Hematopoietic multipotent progenitor cell (in vitro differentiated cells): ENCODE data around the gene BTBD2. TPM values are rescaled to one million over a fixed set of nuclear protein-coding genes. Genes with fewer than 3 reads are reported as not detected.
"Not testable (repeated sequence)": the region's sequence is repeated elsewhere in the genome, so short reads cannot be mapped to it uniquely, and the experiment has no call there.

Source experiments
- DNase-seq, 3 donors: peaks; one replicate each; pipeline ENCODE4 v3.0.0-alpha.2; 2011 to 2015; ENCODE audit warnings: low read depth in 2 of 3, low spot score in 2 of 3
- total RNA-seq: library from RNA; depleted of rRNA; stranded (reverse); fragments of >200 nt; gene quantifications from one replicate; pipeline ENCODE4 v1.2.3, GENCODE V29; 2012

Gene BTBD2
- total RNA-seq, 1 donor: 146 TPM

DNA sequence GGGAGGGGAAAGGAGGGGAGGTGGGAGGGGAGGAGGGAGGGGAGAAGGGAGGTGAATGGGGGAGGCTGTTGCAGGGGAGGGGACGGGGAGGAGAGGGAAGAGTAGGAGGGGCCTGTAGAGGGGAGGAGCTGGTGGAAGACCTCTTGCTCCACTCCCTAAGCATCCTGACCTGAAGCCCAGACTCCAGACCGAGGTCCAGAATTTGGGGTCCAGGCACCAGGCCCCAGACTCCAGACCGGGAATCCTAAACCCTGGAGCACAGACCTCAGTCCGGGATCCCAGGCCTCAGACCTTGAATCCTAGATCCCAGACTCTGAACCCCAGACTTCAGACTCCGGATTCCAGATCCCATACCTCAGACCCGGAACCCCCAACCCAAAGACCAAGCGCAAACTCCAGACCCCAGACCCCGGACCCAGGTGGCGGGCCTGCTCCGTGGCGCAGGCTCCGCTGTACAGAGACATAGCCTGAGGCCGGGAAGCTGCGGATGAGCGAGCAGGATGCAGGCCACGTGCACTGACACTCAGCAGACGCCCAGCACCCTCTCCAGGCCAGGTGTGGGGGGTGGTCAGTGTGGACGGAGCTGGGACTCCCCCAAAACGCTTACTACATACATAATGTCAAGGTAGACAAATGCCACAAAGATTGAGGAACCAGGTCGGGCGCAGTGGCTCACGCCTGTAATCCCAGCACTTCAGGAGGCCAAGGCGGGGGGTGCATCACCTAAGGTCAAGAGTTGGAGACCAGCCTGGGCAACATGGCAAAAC is 710 bp upstream of the BTBD2 start:
- peak in 2 of 3 donors; percentile 83 to 88 for DNase-seq

DNA sequence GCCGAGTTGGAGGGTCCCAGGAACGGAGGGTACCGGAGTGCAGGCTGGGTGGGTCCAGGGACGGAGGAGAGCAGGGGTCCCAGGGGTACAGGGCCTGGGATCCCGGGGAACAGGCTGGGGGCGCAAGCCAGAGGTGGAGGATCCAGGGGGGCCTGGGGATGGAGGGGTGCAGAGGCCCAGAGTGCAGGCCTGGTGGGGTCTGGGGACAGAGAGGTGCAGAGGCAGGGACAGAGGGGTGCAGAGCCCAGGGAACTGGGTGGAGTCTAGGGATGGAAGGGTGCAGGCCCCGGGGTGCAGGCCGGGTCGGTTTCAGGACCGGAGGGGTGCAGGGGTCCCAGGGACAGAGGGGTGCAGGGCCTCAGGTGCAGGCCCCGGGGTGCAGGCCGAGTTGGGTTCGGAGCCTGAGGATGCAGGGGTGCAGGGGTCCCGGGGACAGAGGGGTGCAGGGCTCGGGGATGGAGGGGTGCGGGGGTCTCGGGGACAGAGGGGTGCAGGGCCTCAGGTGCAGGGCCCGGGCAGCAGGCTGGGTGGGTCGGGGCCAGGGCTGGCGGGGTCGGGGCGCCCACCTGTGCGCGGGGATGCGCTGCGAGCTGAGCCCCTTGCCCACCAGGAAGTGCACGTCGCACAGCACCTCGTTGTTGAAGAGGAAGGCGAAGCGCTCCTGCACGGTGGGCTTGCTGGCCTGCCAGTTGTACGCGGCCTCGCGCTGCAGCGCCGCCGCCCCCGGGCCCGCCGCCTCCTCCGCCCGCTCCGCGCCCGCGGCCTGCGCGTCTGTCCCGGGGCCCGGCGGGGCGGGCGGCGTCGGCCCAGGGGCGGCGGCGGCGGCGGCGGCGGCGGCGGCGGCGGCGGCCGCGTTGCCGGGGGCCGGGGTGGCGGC is 545 bp downstream of the BTBD2 start:
- peak in 2 of 3 donors; percentile 39 to 42 for DNase-seq

DNA sequence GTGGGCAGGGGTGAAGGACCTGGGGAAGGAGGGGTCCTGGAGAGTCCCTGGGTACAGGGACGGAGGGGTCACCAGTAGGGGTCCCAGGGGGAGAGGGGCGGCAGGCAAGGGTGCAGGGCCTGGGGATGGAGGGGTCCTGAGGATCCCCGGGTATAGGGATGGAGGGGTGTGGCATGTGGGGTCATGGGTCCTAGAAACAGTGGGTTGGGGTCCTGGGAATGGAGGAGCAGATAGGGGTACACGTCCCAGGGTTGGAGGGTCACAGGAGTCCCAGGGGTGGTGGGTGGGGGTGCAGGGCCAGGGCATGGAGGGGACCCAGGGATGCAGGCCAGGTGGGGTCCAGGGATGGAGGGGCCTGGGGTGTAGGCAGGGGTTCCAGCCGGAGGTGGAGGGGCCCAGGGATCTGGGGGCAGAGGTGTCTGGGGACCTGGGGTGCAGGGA is 1.4 kb downstream of the BTBD2 start:
- no peak for DNase-seq

DNA sequence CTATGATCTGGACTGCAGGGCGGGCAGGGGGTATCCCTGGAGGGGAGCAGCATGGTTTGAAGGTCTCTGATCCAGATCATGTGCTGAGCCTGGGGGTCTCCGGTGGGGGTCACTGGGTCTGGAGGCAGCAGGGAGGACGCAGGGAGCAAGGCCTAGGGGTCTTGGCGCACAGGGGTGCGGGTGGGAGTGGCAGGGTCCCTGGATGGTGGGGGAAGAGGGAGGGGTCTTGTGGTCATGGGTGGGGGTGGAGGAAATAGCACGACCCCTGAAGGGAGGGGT is 1.9 kb downstream of the BTBD2 start:
- no peak for DNase-seq

DNA sequence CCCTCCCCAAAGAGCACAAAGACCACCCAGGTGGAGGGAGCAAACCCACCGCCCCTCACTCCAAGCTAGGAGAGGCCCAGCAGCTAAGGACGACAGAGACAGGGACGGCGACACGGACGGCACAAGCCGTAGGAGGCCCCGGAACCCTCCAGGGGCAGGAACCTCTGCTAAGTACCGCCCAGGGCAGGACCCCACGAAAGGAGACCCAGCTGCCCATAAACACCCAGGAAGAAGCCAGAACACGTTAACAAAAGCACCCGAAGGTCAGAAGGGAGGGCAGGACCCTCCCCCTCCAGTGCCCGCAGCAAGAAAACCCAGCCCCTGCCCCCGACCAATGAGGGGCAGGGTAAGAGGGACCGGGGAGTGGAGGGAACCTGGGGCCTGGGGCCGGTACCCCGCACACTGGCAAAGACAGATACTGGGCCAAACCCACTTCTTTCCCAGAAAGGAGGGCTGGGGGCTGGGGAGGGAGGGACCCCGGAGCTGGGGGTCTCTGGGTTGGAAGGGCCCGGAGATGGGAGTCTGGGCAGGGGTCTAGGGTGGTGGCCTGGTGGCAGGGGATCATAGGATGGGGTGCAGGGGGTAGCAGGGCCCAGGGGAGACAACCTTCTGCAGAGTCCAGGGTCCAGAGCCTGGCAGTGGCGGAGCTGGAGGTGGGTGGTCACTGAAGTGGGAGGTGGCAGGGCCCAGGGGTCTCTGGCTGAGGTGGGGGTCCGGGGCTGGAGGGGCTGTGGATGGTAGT is 2.4 kb downstream of the BTBD2 start:
- DNase-seq: no peak

DNA sequence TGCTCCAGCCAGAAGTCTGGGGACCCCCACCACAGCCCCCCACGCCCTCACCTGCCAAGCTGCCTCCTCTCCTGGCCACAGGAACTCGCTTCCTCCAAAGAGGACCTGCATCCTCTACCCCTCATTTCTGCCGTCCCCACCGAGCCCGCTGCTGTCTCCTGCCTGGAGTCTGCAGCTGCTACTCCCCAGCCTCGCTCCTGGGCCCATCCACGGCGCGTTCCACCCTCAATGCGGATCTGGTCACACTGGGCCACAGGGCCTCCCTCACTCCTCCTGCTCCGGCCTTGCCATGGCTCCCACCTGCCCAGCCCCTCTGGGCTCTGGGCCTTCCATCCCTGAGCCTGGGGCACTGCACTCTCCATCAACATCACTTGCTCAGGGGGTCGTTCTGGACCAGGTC is 4.3 kb downstream of the BTBD2 start:
- DNase-seq: no peak

DNA sequence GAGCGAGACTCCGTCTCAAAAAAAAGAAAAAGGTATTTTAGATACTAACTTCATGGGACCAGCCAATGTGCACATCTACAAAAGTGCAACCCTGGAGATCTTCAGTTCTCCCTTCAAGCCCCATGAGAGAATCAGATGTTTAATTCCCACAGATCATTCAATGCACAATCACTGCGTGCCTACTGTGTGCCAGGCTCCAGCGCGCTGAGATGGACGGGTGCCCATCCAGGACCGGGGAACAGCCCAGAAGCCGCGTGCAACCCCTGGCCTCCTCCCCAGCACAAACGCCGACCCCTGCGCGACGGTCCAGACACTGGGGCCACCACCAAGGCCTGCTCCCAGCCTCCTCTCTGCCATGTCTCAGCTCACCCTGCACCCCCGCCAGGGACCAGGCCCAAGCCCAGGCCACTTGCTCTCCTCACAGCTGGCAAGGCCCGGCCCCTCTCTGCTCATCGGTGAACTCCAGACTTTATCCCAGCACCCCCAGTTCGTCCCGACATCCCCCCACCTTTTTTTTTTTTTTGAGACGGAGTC is 5.3 kb downstream of the BTBD2 start:
- DNase-seq: no peak

DNA sequence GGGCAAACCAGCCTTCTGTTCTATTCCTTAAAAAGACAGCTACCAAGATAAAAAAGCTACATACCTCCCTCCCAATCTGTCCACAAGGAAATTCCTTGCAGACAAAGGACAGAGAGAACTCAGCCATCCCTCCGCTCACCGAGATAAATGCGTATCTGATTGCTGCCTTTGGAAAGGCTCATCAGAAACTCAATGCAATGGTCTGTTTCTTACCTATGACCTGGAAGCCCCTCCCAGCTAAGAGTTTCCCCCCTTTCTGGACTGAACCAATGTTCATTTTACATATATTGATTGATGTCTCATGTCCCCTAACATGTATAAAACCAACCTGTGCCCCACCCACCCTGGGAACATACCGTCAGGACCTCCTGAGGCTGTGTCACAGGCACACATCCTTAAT is 11.6 kb downstream of the BTBD2 start:
- no peak for DNase-seq

DNA sequence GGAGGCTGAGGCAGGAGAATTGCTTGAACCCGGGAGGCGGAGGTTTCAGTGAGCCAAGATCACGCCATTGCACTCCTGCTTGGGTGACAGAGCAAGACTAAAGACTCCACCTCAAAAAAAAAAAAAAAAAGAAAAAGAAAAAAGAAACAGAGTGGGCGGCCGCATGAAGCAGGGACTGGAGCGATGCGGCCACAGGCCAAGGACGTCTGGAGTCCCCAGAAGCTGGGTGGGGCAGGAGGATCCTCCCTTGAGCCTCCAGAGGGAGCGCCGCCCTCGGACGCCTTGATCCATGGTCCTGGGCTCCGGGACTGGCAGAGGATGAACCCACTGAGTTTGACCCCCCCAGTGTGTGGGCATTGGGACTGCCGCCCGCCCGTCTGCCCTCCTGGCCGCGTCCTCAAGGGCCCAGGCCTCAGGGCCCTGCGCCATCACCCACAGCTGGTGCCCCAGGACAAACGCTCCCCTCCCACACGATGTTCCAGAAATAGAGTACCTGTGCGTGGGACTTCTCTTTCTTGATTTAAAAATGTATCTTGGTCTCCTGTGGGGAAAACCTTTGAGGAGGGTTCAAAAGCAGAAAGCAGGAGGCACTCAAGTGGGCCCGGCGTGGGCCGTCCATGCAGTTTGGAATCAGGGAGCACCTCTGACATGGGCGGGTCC is 15.5 kb downstream of the BTBD2 start:
- DNase-seq: no peak

DNA sequence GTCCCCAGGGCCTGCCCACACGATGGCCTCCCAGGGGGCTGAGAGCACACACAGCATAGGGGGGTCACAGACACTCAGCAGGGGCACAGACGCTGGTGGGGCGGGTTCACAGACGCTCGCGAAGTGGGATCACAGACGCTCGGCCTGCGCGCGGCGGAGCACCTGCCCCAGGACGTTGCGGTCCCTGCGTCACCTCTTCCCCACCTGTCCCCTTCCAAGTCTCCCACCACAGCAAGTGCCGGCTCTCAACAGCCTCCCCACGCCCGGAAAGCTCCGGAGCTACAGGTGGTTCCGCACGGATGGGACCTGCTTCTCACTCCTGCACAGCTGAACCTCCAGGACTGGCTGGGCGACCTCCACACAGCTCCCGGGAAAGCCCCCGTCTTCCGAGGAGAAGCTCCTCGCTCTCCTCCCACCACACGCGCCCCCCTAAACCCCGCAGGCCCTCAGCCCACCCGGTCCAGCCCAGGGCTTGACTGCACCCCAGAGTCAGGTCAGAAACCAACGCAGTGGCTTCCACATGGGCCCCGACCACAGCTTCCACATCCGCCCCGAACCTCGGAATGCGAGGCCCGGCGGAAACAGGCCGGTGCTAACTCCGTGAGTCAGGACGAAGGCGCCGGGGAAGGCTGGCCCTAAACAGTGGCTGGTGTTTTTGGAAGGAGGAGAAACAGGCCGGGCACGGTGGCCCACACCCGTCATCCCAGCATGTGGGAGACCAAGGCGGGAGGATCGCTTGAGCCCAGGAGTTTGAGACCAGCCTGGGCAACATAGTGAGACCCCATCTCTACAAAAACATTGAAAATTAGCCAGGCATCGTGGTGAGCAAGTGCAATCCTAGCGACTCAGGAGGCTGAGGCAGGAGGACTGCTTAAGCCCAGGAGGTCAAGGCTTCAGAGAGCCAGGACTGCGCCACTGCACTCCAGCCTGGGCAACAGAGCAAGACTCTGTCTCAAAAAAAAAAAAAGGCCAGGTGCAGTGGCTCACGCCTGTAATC is 16.5 kb downstream of the BTBD2 start:
- DNase-seq: peak in 1 of 3 donors; percentile 42

DNA sequence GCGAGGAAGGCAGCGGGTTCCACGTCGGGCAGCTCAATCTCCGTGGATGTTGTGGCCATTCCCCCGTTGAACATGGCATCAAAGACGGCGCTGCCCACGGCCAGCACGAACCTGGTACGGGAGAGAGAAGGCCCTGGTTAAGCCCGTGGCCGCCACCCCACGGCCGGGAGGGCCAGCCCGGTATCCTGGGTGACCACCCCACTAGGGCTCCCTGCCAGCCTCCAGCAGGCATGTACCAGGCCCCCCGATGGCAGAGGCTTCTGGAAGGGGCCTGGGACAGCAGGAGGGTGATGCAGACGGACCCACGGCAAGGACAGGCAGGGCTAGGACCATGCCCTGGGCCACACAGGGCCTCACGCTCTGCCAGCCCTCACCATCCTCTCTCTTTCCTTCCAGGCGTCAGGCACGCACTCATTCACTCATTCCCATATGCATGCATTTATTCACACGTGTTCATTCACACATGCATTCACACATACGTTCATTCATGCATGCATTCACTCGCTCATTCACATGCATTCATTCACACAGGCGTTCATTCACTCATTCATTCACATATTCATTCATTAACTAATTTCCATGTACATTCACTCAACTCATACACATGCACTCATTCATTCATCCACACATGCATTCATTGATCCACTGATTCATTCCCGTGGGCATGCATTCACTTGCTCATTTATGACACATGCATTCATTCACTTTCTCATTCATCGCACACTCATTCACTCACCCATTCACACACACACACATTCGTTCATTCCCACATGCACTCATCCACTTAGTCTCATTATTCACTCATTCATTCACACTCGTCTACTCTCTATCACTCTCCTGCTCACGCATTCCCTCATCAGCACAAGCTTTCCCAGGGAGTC is 17.9 kb downstream of the BTBD2 start:
- DNase-seq: no peak

DNA sequence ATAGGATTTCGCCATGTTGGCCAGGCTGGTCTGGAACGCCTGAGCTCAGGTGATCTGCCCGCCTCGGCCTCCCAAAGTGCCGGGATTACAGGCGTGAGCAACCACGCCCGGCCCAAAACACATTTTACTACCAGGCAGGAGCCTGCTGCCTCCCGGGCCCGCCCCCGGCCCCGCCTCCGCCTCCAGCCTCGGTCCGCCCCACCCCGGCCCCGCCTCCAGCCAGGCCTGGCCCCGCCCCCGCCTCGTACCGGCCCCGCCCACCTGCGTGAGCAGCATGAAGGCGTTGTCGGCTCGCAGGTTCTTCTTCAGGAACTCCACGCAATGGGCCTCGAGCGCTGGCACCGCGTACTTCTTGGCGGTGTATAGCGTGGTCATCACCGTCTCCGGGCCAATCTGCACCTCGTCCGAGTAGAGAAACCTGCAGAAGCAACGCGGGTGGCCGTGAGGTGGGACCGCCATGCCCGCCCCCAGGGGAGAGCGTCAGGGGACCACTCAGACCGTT is 22.7 kb downstream of the BTBD2 start:
- peak in 1 of 3 donors; percentile 16 for DNase-seq

DNA sequence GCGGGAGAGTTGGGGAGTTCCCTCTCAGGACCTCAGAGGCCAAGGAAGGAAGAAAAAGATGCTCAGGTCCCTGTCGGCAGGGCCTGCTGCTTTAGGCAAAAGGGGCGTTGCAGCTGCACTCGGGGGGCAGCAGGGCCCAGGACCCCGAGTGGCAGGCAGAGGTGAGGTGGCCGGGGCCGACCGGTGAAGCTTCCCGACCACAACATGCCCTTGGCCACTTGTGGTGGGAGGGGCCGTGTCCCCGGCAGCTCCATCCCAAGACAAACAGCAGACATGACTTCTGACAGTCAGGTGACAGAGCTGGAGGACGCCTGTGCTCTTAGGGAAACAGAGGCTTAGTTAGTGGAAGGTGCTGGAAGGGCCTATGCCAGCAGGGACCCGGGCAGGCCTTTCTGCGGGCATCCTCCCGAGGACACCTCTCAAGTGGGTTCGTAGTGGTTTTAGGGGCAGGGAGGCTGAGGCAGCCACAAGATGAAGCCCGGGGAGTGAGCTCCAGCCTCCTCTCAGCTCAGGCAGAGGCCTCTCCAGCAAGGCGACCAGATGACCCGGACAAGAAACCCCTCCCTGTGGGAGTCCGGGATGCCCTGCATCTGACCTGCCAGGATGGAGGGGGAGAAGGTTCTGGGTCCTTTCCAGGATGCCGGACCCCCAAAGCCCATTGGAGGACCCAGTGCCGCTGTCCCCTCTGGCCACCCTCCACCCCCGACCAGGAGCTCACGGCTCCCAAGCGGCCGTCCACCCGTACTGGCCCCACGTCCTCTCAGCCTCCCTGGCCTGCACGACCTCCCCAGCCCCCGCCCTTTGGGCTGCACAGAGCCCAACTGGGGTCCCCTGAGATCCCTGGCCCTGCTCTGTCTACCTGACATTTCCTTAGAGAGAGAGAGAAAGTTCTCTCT is 24.2 kb downstream of the BTBD2 start:
- no peak for DNase-seq

DNA sequence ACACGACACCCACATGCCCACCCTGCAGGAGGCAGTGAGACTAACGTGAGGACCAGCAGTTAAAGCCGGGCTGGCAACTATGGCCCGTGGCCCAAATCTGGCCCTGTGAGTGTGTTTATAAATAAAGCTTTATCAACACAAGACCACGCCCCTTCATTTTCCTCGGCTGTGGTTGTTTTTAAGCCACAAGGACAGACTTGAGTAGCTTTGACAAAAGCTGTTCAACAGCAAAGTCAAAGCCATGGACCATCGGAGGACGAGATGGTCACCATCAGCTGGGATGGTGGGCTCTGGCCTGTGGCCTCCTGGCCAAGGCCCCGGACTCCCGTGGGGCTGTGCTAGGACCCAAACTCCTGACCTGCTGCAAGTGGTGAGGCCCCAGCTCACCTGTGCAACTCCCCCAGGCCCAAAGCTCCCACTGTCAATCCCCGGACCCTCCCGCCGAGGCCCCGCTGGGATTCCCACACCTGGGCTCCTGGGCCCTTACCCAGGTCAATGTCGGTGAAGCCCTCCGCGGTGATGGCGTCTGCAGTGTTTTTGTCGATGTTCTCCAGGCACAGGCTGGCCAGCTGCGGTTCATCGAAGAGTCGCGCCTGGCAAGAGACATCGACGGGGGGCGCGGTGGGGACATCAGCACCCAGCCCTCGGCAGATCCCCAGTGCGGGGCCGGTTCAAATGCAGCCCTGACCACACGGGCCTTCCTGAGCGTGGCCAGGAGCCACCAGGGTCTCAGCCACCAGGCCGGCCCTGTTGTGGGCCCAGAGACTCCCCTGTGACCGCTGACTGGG is 25.1 kb downstream of the BTBD2 start:
- DNase-seq: no peak

DNA sequence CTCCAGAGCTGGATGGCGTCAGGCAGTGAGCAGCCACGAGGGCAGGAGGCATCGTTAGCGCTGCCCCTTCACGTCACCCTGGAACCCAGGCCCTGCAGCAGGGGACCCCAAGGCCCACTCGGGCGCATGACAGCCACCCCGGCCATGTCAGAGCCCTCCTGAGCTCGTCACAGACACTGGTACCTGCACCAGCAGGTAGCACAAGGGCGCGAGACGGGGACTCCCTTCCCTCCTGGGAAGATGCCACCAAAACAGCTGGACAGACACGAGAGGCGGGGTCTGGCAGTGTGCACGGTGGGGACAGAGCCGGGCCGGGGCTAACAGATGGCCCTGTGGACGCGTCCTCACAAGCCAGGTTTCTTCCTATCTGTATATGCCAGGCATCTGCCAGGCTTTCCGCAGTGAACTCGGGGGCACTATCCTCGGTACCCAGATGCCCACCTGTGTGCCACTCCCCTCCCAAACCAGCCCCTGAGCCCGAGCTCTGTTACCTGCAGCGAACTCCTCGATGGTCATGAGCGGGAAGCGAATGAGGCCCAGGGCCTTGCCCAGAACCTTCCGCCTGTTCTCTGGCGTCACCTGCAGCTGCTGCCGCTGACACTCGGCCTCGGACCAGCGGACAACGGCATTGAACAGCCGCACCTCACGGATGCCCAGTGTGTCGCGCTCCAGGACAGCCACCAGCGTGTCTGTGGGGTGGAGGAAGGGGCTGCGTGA is 25.8 kb downstream of the BTBD2 start:
- DNase-seq: no peak

DNA sequence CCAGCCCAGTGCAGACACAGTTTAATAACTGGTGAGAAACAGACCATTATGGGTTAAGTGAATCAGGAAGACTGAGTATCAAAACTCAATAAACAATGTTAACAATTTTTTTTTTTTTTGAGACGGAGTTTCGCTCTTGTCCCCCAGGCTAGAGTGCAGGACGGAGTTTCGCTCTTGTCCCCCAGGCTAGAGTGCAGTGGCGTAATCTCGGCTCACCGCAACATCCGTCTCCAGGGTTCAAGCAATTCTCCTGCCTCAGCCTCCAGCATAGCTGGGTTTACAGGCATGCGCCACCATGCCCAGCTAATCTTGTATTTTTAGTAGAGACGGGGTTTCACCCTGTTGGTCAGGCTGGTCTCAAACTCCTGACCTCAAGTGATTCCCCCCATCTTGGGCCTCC is 27.1 kb downstream of the BTBD2 start:
- not testable (repeated sequence) for DNase-seq
